Measurements from ENCODE around the gene LMX1A.

LMX1A gene

DNA sequence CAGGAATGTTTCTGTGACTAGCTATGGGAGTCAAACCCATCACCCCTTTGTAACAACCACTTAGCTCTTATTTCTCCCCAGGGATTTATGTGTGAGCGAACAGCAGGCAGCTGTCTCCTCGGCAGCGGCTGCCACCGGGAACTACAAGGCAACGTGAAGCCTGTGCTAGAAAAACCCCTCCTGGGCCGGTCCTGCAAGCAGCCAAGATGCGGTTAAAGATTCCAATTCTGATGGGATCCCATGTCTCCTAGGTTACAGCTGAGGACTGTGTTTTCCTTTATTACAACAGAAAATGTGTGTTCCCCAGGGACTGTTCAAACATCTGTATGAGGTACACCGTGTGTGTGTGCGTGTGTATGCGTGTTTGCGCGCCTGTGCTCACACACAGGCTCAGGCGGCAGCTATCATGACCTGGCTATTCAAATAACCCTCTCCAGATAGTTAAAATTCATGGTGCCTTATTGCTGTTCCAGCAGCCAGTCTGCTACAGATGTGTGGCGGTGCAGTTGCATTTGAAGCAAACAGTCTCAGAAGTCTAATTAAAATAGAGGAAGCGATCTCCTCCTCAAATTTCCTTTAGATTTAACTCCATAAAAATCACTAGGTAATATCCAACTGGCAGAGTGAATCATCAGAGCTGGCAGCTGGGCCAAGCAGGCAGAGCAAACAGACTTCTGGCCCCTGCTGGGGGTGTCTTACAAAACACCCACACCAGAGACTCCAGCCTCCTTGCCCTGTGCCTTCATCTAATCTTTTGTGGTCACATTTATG is 68.0 kb downstream of the LMX1A start:
- Mint-ChIP-seq H3K27ac (no peak overlapping the region), H3K4me3 (no peak overlapping the region), H3K4me1 (no peaks in the 10 kb centered on the region), H3K9me3 (no peaks in the 10 kb centered on the region), H3K27me3 (peaks cover 17% of the 10 kb centered on the region), H3K36me3 (no peaks in the 10 kb centered on the region)
- CTCF ChIA-PET = no interaction called here
- no peak for DNase-seq

DNA sequence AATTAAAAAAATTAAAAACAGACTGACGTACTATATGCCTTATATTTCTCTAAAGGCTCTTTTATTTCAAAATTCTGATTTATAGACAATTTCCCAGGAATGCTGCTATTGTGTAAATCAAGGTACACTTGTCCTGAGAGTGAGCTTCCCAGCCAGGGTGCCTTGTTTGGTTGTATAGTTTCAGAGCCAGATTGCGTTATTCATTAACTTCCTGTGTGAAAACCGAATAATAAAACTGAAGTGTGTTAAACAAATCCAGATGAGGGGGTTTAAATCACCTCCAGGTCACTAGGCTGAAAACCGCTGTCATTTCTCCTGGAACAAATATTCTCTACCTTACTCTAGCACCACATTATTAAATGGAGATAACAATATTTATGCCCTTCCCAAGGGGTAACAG is 68.7 kb downstream of the LMX1A start:
- no peak overlapping the region for H3K4me3 Mint-ChIP-seq
- H3K27ac Mint-ChIP-seq = no peak overlapping the region
- H3K9me3 Mint-ChIP-seq = no peaks in the 10 kb centered on the region
- no peak for DNase-seq
- H3K4me1 Mint-ChIP-seq = no peaks in the 10 kb centered on the region
- no peaks in the 10 kb centered on the region for H3K36me3 Mint-ChIP-seq
- H3K27me3 Mint-ChIP-seq = peaks cover 17% of the 10 kb centered on the region
- CTCF ChIA-PET = no interaction called here

DNA sequence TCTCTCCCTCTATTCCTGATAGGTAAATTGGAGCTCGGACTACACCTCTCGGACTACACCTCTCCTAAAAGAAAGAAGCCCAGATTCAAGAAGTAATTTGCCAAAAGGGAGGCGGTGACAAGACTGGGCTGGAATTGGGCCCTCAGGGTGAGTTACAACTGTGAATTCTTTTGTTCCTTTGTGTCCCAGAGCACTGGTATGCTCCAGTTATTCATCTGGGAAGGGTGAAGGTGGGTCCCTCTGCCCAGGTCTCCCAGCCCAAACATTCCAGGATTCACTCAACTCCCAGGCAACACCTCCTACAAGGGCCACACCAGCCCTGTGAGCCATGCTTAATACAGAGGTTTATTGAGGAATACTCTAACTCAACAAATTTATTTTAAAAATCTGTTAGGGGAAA is 69.2 kb downstream of the LMX1A start:
- Mint-ChIP-seq H3K9me3 (no peaks in the 10 kb centered on the region), H3K4me1 (no peaks in the 10 kb centered on the region), H3K4me3 (no peak overlapping the region), H3K36me3 (no peaks in the 10 kb centered on the region), H3K27me3 (peaks cover 17% of the 10 kb centered on the region), H3K27ac (no peak overlapping the region)
- CTCF ChIA-PET = no interaction called here
- DNase-seq = no peak

DNA sequence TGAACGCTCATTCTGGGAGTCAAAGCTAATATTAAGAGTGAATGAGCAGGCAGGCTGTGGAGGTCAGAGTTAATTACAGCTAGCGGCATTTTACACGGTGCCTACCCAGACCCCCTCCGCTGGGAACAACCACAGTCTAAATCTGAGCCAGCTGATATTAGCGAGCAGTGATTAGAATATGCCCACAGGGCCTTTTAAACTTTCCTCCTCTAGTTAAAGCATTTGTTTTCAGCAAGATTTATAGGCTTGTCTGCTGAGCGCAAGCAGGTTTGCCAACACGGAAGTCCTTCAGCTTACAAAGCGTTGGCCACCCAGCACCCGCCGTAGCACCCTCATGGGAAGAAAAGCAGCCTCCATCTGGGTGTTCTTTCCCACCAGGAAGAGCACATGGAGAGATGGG is 72.1 kb downstream of the LMX1A start:
- Mint-ChIP-seq H3K27ac (no peak overlapping the region), H3K4me3 (no peak overlapping the region), H3K27me3 (peaks cover 24% of the 10 kb centered on the region), H3K4me1 (no peaks in the 10 kb centered on the region), H3K36me3 (no peaks in the 10 kb centered on the region), H3K9me3 (no peaks in the 10 kb centered on the region)
- DNase-seq = no peak
- CTCF ChIA-PET = no interaction called here

DNA sequence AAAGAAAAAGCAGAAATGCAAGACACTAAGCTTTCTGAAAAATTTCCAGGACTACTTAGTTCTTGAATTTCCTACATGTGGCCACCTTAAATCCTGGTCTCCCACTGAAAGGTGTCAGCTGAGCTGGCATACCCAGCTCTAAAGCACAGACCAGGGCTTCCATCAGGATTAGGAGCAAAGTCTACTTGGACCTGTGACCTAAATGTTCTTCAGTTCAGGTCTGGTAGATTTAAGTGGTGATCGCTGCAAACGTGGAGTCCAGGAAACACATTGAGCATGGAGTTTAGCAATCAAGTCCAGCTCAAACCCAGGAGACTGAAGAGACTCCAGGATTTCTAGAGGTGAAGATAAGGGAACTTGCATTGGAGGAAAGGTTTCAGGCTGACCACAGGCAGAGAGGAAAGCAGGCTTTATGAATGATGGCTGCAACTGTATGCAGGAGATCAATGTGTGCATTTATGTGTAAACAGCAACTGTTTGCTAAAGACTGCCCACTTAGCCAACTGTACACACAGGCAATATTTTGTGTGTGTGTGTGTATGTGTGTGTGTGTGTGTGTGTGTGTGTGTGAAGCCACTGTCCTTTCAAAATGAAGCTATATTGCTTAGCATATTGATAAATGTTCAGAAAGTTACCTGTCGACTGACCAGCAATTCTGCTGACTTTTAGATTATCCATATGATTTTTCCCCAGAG is 75.2 kb downstream of the LMX1A start:
- peaks cover 17% of the 10 kb centered on the region for H3K27me3 Mint-ChIP-seq
- CTCF ChIA-PET = no interaction called here

DNA sequence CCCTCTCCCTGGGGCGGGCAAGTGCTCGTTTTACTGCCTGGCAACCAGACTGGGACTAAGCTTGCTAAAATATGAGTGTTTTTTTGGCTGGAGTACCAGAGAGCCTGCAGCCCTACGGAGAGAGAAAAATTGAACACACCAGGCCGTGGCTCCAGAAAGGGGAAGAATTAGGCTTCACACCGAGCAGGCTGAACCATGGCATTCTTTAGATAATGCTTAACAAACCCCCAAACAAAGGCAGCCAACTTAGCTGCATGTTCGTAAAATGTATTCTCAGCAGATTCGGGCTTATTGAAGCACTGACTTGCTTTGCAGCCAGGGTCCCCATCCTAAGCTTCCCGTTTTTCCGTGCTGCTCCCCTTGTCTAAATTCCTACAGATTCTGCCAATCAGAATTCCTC is 76.6 kb downstream of the LMX1A start:
- peaks cover 14% of the 10 kb centered on the region for H3K27me3 Mint-ChIP-seq
- CTCF ChIA-PET = no interaction called here
- no peaks in the 10 kb centered on the region for H3K9me3 Mint-ChIP-seq
- no peaks in the 10 kb centered on the region for H3K4me1 Mint-ChIP-seq
- DNase-seq = no peak
- no peak overlapping the region for H3K27ac Mint-ChIP-seq
- H3K4me3 Mint-ChIP-seq = no peak overlapping the region
- no peaks in the 10 kb centered on the region for H3K36me3 Mint-ChIP-seq

More for the DNA sequence above, 75.2 kb downstream of the LMX1A start:
- H3K36me3 Mint-ChIP-seq = no peaks in the 10 kb centered on the region
- no peak for DNase-seq
- no peaks in the 10 kb centered on the region for H3K4me1 Mint-ChIP-seq
- H3K9me3 Mint-ChIP-seq = no peaks in the 10 kb centered on the region
- no peak overlapping the region for H3K4me3 Mint-ChIP-seq
- no peak overlapping the region for H3K27ac Mint-ChIP-seq

DNA sequence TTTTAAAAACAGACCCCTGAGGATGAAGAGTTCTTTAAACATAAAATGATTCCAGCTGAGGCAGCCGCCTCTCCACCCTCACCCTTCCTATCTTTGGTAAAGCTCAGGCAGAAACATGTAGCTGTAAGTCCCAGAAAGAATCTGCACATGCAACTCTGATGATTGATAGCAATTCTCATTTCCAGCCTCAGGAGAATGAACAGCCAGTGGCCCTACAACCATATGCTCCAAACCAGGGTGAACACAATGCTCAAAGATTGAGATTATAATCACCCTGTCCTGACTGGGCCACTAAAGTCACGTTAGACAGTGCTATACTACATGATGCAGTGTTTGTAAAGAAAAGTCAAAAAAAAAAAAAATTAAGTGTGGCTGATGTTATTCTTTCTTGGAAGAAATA is 80.2 kb downstream of the LMX1A start:
- Mint-ChIP-seq H3K27me3 (peaks cover 6% of the 10 kb centered on the region), H3K4me3 (no peak overlapping the region), H3K4me1 (no peaks in the 10 kb centered on the region), H3K36me3 (no peaks in the 10 kb centered on the region), H3K27ac (no peak overlapping the region), H3K9me3 (no peaks in the 10 kb centered on the region)
- CTCF ChIA-PET = no interaction called here
- no peak for DNase-seq

DNA sequence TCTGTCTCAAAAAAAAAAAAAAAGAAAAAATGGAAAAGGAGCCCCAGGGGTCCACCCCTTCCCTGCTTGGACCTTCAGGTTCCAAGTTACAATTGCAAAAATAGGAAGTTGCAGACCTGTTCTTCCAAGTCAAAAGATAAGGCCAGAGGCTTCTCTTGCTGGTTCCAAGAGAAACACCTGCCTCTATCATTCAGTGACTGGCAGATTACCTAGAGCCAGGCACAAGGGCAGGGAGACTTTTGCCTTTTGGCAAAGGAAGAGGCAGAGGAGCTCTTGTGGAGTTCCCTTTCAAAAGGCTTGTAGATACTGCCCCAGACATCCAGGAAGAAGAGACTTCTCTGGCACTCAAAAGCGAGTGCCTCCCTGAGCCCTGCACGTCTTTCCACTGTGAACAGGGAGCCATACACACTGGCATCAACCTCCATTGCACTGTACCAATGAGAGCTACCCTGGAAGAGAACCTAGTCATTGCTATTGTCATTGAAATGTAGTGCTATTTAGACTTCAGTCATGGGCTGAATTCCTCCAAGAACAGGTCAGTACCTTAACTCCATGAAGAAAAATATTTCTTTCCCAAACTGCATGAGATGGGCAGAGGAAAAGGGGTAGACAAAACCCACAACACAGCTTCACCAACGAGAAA is 91.2 kb downstream of the LMX1A start:
- H3K36me3 Mint-ChIP-seq = no peaks in the 10 kb centered on the region
- no peaks in the 10 kb centered on the region for H3K9me3 Mint-ChIP-seq
- CTCF ChIA-PET = no interaction called here
- H3K4me3 Mint-ChIP-seq = no peak overlapping the region
- no peak for DNase-seq
- no peaks in the 10 kb centered on the region for H3K27me3 Mint-ChIP-seq
- H3K4me1 Mint-ChIP-seq = no peaks in the 10 kb centered on the region
- H3K27ac Mint-ChIP-seq = no peak overlapping the region

DNA sequence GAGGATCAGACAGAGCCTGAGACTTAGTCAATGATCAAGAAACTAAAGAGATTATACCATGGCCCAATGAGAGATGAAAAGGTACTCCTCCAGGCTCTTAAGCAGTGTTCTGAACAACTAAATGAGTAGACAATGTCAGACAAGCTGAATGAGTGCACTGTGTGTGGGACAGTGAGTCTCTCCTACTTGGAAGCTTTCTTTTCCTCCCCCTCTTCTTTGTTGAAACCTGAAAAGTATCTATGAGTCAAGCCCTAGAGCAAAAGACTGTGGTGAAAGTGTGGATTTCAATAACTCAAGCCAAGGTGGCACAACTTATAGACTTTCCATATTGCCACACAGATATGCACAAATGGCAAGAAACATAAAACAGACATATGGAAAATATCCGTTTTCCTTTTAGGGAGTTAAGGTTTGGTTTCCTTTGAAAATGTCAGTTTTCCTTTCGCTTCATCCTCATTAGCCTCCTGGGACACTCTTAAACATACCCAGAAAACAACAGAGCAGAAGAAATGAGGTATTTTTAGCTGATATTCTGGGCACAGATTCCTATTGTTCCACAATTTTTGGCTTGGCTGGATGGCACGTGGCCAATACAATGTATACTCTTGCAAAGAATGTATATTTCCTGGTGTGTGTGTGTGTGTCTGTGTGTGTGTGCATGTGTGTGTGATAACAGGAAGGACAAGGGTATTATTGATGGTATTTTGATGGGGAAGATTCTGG is 96.6 kb downstream of the LMX1A start:
- H3K9me3 Mint-ChIP-seq = no peaks in the 10 kb centered on the region
- CTCF ChIA-PET = no interaction called here
- no peak for DNase-seq
- H3K36me3 Mint-ChIP-seq = no peaks in the 10 kb centered on the region
- no peaks in the 10 kb centered on the region for H3K4me1 Mint-ChIP-seq
- H3K4me3 Mint-ChIP-seq = no peak overlapping the region
- no peak overlapping the region for H3K27ac Mint-ChIP-seq
- no peaks in the 10 kb centered on the region for H3K27me3 Mint-ChIP-seq

DNA sequence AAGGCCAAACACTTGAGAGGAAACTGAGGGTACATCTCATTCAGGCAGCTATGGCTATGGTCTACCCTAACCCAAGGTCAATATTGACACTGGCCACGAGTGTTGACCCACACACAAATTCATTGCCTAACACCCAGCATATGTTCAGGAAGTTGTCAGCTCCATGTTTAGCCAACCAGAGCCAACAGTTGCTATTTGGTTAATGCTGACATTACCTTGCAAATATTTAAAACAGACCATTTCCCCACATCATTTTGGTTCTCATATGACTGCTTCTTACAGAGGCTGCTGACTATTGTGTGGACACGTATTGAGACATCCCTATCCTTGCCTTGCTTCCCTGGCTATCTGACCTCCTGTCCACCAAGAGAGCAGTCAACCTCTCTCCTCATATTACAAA is 97.3 kb downstream of the LMX1A start:
- H3K27me3 Mint-ChIP-seq = no peaks in the 10 kb centered on the region
- H3K9me3 Mint-ChIP-seq = no peaks in the 10 kb centered on the region
- no peaks in the 10 kb centered on the region for H3K36me3 Mint-ChIP-seq
- no peaks in the 10 kb centered on the region for H3K4me1 Mint-ChIP-seq
- H3K27ac Mint-ChIP-seq = no peak overlapping the region
- DNase-seq = no peak
- H3K4me3 Mint-ChIP-seq = no peak overlapping the region
- CTCF ChIA-PET = interaction anchor here (0.9 kb wide), 2 partner anchors 9 to 19 kb away, joined by 3 read pairs; no protein-coding TSS in a partner anchor

DNA sequence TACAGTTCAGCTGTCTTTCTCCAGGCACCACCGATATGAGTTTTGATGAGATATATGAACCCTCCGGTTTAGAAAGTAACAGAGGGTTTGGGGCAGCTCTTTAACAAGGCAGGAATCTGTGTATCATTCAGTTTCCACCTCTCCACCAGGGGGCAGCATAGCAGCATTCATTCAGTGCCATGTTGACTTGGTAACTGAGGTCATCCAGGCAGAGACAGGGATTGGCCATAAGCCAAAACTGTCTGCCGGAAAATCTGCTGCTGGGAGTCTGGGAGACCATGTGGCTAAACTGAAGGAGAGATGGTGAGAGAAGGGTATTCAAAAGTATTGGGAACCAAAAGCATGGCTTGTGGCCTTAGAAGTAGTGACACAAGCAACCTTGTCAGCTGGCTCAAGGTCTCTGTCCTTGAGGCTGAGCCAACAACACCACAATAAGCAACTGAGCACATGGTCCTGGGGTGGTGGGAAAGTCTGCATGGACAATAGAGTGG is 98.5 kb downstream of the LMX1A start:
- Mint-ChIP-seq H3K36me3 (no peaks in the 10 kb centered on the region), H3K9me3 (no peaks in the 10 kb centered on the region), H3K27ac (no peak overlapping the region), H3K27me3 (peaks cover 10% of the 10 kb centered on the region), H3K4me1 (no peaks in the 10 kb centered on the region), H3K4me3 (no peak overlapping the region)
- DNase-seq = peak; percentile 60
- CTCF ChIA-PET = interaction anchor here (0.6 to 1.8 kb wide), 6 partner anchors 14 to 340 kb away, joined by 3 to 9 read pairs (median 4); no protein-coding TSS in a partner anchor

DNA sequence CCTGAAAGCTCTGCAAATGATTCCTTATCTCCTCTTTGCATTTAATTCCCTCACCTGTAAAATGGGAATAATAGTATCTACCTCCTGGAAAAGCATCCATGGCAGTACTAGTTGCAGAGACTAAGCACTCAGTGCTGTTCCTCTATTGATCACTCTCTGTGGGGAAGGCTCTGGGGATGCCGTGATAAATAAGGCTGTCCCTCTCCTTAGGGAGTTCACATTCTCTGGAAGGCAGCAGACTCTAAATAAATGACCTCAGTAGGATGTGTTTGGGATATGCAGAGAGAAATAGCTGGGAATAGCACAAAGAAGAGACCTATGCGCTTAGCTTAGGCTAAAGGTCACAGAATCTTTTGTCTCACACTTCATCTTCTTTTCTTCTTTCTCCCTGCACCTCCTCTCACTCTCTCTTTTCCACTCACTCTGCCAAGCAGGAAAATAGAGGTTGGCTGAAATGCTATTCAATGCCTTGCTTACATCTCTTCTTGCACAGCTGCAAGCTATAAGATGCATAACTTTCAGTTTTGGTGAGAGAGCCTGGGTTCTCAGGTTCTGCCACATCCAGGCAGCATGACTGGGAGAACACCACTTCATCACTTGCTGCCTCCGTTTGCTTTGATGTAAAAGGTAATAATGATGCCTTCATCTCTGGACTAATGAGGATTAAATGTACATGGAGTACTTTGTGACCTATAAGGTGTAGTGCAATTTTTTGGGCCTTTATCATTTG is 101.5 kb downstream of the LMX1A start:
- Mint-ChIP-seq H3K4me3 (no peak overlapping the region), H3K36me3 (no peaks in the 10 kb centered on the region), H3K4me1 (no peaks in the 10 kb centered on the region), H3K27me3 (peaks cover 10% of the 10 kb centered on the region), H3K9me3 (no peaks in the 10 kb centered on the region), H3K27ac (no peak overlapping the region)
- CTCF ChIA-PET = no interaction called here
- no peak for DNase-seq

DNA sequence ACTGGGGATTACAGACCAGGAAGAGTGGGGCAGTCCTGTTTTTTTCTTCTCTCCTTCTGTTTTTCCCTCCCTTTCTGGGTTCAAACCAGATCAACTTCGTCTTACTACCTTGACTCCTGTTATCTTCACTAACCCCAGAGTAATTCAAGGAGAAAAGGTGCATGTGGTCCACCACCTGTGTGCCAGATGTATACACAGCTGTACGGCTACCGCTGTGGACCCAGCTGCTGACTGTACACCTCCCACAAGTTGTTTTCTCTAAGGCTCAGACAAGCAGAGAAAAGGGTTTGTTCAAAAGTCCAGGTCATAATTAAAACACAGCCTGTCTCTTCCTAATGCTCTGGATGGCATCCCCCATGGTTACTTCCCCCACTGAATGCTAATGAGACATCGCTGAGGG is 102.1 kb downstream of the LMX1A start:
- Mint-ChIP-seq H3K27me3 (peaks cover 10% of the 10 kb centered on the region), H3K36me3 (no peaks in the 10 kb centered on the region), H3K4me3 (no peak overlapping the region), H3K9me3 (no peaks in the 10 kb centered on the region), H3K27ac (no peak overlapping the region), H3K4me1 (no peaks in the 10 kb centered on the region)
- no peak for DNase-seq
- CTCF ChIA-PET = no interaction called here

DNA sequence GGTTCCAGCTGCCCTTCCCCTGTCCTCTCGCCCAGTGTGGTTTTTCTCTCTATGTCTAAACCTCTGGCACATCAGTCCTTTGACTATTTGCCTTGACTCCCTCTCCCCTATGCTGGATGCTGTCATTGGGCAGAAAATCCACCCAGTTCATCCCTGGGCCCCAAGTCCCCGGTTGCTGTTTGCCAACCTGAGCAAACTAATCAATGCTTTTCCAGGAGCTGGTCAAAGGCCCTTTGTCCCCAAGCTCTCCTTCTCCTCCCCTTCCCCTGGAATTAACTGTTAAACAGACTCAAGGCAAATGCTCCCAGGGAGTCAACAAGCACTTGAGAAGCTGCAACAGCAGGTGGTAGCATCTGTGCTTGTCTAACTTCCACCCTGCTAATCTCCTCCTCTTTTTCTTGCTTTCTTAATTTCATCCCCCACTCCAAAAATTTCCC is 102.7 kb downstream of the LMX1A start:
- no peaks in the 10 kb centered on the region for H3K4me1 Mint-ChIP-seq
- no peak overlapping the region for H3K4me3 Mint-ChIP-seq
- H3K27me3 Mint-ChIP-seq = peaks cover 10% of the 10 kb centered on the region
- H3K9me3 Mint-ChIP-seq = no peaks in the 10 kb centered on the region
- H3K27ac Mint-ChIP-seq = no peak overlapping the region
- CTCF ChIA-PET = no interaction called here
- no peak for DNase-seq
- no peaks in the 10 kb centered on the region for H3K36me3 Mint-ChIP-seq

Data from activated naive CD4-positive, alpha-beta T cell treated with anti-CD3 and anti-CD28 coated beads, Interleukin-2, amount 10 ng/mL, durations not matched to agents 7 days and 5 days (primary cell).